Measurements from ENCODE around the gene IL12RB2. TPM values are rescaled to one million over a fixed set of nuclear protein-coding genes. Genes with fewer than 3 reads are reported as not detected.
A peak's percentile ranks its signal among the peaks of the same experiment; 100 is the strongest.

Gene IL12RB2
- total RNA-seq, 1 experiment from 2014 or later: not detected

DNA sequence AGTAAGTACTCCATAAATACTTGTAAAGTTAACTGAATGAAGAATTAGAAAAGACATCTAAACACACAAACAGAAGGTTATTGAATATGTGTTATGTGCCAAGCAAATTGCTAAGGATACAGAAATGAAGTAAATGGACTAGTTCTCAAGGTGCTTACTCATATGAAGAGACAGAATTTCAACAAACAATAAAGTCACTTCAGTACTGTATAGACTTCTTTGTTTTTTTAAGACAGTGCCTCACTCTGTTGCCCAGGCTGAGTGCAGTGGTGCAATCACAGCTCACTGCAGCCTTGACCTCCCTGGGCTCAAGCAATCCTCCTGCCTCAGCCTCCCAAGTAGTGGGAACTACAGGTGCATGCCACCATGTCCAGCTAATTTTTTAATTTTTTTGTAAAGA, 65.2 kb downstream of the IL12RB2 start:
- DNase-seq: no peak
- peaks cover 19% of the 10 kb centered on the region for H3K4me1 Mint-ChIP-seq (ENCODE audit: low read depth, unreplicated experiment)
- no TSS peak for BruUV-seq (replicated peaks)
- no peak overlapping the region for H3K4me3 Mint-ChIP-seq (ENCODE audit: low read depth, unreplicated experiment)
- no peaks in the 10 kb centered on the region for H3K9me3 Mint-ChIP-seq (ENCODE audit: low read depth, unreplicated experiment)
- peaks cover 5% of the 10 kb centered on the region for H3K36me3 Mint-ChIP-seq (ENCODE audit: insufficient read depth, unreplicated experiment)
- no peak for TF ChIP-seq CTCF (IDR thresholded peaks at IDR 0.05; ENCODE audit: unreplicated experiment)
- H3K27ac Mint-ChIP-seq (ENCODE audit: unreplicated experiment): no peak overlapping the region
- CTCF ChIA-PET: no interaction called here
- H3K27me3 Mint-ChIP-seq (ENCODE audit: unreplicated experiment): no peaks in the 10 kb centered on the region
- intact Hi-C loops (cut with micrococcal nuclease; ENCODE audit: unreplicated experiment): no loop called here

GRCh38 chr1:67376381-67376780, 68.7 kb downstream of the IL12RB2 start:
- H3K27me3 Mint-ChIP-seq (ENCODE audit: unreplicated experiment): no peaks in the 10 kb centered on the region
- CTCF ChIA-PET: no interaction called here
- H3K36me3 Mint-ChIP-seq (ENCODE audit: insufficient read depth, unreplicated experiment): peaks cover 5% of the 10 kb centered on the region
- peak; percentile 34 for DNase-seq
- no peak overlapping the region for H3K27ac Mint-ChIP-seq (ENCODE audit: unreplicated experiment)
- no peak for TF ChIP-seq CTCF (IDR thresholded peaks at IDR 0.05; ENCODE audit: unreplicated experiment)
- BruUV-seq (replicated peaks): no TSS peak
- peaks cover 14% of the 10 kb centered on the region for H3K4me1 Mint-ChIP-seq (ENCODE audit: low read depth, unreplicated experiment)
- no peaks in the 10 kb centered on the region for H3K9me3 Mint-ChIP-seq (ENCODE audit: low read depth, unreplicated experiment)
- no peak overlapping the region for H3K4me3 Mint-ChIP-seq (ENCODE audit: low read depth, unreplicated experiment)
- intact Hi-C loops (cut with micrococcal nuclease; ENCODE audit: unreplicated experiment): no loop called here

- intact Hi-C loops (cut with micrococcal nuclease; ENCODE audit: unreplicated experiment): no loop called here
- CTCF ChIA-PET: interaction anchor here (0.6 kb wide), 1 partner anchor 31 kb away, joined by 3 read pairs; no protein-coding TSS in a partner anchor
- Mint-ChIP-seq H3K27ac (ENCODE audit: unreplicated experiment) (no peak overlapping the region), H3K9me3 (ENCODE audit: low read depth, unreplicated experiment) (no peaks in the 10 kb centered on the region), H3K4me1 (ENCODE audit: low read depth, unreplicated experiment) (peaks cover 14% of the 10 kb centered on the region), H3K36me3 (ENCODE audit: insufficient read depth, unreplicated experiment) (peaks cover 5% of the 10 kb centered on the region), H3K4me3 (ENCODE audit: low read depth, unreplicated experiment) (no peak overlapping the region), H3K27me3 (ENCODE audit: unreplicated experiment) (no peaks in the 10 kb centered on the region)
- BruUV-seq (replicated peaks): no TSS peak
- DNase-seq: no peak
- TF ChIP-seq CTCF (IDR thresholded peaks at IDR 0.05; ENCODE audit: unreplicated experiment): no peak
Observed at GRCh38 chr1:67377253-67377652, 69.6 kb downstream of the IL12RB2 start.

- intact Hi-C loops (cut with micrococcal nuclease; ENCODE audit: unreplicated experiment): no loop called here
- CTCF ChIA-PET: no interaction called here
- no peak for TF ChIP-seq CTCF (IDR thresholded peaks at IDR 0.05; ENCODE audit: unreplicated experiment)
Observed at GRCh38 chr1:67381154-67381553, 73.5 kb downstream of the IL12RB2 start.

More at GRCh38 chr1:67381154-67381553, 73.5 kb downstream of the IL12RB2 start:
- H3K27ac Mint-ChIP-seq (ENCODE audit: unreplicated experiment): no peak overlapping the region
- BruUV-seq (replicated peaks): no TSS peak
- H3K4me3 Mint-ChIP-seq (ENCODE audit: low read depth, unreplicated experiment): no peak overlapping the region
- H3K4me1 Mint-ChIP-seq (ENCODE audit: low read depth, unreplicated experiment): peaks cover 11% of the 10 kb centered on the region
- peaks cover 10% of the 10 kb centered on the region for H3K36me3 Mint-ChIP-seq (ENCODE audit: insufficient read depth, unreplicated experiment)
- H3K9me3 Mint-ChIP-seq (ENCODE audit: low read depth, unreplicated experiment): peaks cover 6% of the 10 kb centered on the region
- no peak for DNase-seq
- no peaks in the 10 kb centered on the region for H3K27me3 Mint-ChIP-seq (ENCODE audit: unreplicated experiment)
